ENCODE data around the gene RHBDL2.

DNA sequence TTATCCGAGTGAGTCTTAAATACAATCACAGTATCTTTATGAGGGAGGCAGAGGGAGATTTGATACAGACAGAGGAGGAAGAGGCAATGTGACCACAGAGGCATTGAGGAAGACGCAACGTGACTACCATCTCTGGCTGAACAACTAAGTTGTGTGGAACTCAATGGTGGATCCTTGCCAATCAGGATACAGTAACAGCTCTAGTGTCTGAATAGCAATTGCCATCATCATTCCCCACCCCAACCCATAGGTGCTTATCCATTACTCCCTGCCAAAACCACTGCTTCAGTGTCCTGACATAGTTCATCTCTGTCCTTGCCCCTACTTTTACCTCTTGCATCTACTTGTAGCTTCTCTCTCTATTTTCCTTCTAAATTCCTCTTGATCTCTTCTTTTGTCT lies 20.5 kb upstream of the RHBDL2 start:
- TF ChIP-seq CTCF (IDR thresholded peaks at IDR 0.05), result no peak
- TF ChIP-seq POLR2A (IDR thresholded peaks at IDR 0.05), result no peak
